GM12872 (cell line): ENCODE data around the gene DIDO1.

Experiments used
- TF ChIP-seq, protein P1 (sequence below): IDR thresholded peaks from 3 replicates; pipeline ENCODE4 v1.5.1; 2011; ENCODE audit warnings: low read depth, mild to moderate bottlenecking, low read length, moderate library complexity; ENCODE audit not compliant: insufficient read depth

The DIDO1 gene

DNA sequence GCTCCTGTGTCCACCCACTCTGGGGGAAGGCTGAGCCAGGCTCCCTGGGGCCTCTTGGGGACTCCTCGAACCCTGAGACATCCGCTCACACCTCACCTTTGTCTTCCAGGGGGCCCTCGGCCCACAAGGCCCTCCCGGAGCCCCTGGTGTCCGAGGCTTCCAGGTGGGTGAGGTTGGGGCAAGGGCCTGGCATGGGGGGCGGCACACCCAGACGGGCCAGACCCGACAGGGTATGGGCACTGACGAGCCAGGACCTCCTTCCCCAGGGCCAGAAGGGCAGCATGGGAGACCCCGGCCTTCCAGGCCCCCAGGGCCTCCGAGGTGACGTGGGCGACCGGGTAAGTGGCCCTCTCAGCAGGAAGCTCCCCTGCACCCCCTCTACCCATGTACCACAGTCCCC, 96.1 kb downstream of the DIDO1 start:
- TF ChIP-seq, protein P1, sequence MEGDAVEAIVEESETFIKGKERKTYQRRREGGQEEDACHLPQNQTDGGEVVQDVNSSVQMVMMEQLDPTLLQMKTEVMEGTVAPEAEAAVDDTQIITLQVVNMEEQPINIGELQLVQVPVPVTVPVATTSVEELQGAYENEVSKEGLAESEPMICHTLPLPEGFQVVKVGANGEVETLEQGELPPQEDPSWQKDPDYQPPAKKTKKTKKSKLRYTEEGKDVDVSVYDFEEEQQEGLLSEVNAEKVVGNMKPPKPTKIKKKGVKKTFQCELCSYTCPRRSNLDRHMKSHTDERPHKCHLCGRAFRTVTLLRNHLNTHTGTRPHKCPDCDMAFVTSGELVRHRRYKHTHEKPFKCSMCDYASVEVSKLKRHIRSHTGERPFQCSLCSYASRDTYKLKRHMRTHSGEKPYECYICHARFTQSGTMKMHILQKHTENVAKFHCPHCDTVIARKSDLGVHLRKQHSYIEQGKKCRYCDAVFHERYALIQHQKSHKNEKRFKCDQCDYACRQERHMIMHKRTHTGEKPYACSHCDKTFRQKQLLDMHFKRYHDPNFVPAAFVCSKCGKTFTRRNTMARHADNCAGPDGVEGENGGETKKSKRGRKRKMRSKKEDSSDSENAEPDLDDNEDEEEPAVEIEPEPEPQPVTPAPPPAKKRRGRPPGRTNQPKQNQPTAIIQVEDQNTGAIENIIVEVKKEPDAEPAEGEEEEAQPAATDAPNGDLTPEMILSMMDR, result no peak

DNA sequence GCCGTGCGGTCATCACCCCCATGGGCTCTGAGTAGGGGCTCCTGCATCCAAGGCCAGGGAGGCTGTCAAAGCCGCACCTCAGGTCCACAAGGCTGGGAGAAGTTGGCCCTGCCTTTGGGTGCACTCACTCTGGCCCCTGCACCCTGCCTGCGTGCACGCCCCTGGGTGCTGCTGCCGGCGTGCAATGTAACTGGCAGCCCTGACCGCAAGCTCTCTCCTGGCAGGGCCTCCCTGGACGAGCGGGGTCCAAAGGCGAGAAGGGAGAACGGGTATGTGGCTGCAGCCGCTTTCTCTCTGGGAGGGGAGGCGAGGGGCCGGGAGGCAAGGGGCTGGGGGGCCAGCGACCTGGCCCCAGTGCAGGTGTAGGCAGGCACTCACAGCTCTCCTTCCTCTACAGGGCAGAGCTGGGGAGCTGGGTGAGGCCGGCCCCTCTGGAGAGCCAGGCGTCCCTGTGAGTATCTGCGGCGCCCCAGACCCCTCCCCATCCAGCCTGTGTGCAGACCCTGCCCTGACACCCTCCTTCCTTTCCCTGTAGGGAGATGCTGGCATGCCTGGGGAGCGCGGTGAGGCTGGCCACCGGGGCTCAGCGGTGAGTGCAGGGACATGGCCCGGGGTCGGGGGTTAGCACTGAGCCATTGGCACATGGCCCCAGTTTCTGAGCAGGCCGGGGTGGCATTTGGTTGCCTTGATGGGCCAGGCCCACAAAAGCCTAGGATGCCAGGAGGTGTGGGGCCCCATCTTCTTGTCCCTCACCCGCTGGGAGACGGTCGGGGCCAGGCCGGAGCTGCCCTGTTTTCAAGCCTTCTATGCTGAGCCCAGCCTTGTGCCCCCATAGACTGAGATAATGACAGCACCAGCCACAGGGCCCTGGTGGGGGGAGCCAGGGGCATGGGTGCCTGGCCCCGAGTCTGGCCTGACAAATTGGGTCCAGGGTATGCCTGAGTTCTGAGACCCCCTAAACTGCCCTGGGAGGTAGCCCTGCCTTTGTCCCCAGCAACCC, 96.8 kb downstream of the DIDO1 start:
- TF ChIP-seq, protein P1, result no peak

DNA sequence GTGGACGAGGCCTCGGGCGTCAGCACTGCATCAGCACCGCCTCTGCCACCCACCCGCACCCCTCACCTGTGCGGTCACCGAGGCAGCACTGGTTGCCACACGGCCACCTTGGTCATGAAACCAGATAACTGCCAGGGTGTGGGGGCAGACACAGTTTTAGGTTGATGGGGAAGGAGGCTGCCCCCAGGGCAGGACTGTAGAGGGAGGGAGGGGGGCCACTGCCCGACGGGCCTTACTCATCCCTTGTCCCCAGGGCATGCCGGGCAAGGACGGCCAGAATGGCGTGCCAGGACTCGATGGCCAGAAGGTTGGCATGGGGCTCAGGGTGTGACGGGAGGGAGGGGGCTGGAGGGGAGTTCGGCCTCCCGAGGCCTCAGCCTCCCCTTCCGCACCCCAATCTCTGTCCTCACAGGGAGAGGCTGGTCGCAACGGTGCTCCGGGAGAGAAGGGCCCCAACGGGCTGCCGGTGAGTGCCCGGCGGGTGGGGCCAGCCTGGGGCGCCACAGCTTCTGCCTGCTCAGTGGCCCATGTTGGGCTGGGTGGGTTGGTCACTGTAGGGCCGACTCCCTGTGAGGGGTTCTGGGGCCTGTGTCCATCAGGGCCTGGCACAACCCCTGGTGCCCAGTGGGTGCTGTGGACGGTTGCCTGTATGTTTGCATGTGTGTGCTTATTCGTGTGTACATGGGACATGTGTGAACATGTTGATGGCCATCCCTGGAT, 97.6 kb downstream of the DIDO1 start:
- TF ChIP-seq, protein P1, result no peak

DNA sequence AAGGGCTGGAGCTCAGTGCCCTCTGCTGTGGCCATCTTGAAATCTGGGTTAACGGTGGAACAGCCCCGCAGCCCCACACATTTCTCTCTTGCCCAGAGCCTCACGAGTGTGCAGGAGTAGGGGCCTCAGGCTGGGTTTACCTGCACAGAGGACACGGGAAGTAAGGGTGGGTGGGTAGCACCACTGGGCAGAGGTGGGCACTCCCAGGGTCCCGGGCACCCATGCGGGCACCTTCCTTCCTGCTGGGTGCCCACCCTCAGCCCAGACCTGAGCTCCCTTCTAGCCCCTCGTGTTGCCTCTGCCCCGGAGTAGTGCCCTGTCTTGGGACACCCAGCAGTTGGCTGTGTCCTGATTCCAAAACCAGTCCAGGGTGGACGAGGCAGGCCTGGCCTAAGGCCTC, 98.3 kb downstream of the DIDO1 start:
- TF ChIP-seq, protein P1, result no peak
